Psoas muscle (tissue), 8 donors: ENCODE results near the gene SOX13. TPM values are rescaled to one million over a fixed set of nuclear protein-coding genes. Genes with fewer than 3 reads are reported as not detected.
"Not testable (repeated sequence)": the region's sequence is repeated elsewhere in the genome, so short reads cannot be mapped to it uniquely, and the experiment has no call there.

Source experiments
- ATAC-seq, 4 donors: fragments of 200-7000 bp; cut with Tn5 transposase; one replicate each; pipeline ENCODE4 v1.9.1; 2020; ENCODE audit warnings: moderate library complexity in 3 of 4, mild to moderate bottlenecking in 2 of 4
- DNase-seq, 2 donors: peaks; one replicate each; pipeline ENCODE4 v3.0.0-alpha.2; 2020
- H3K27ac ChIP-seq: fragments of 200-600 bp; one replicate; pipeline ENCODE4 v1.8.0; 2022
- H3K27me3 ChIP-seq, 3 donors: fragments of 200-600 bp in 1 of 3; one replicate each; pipeline versions ENCODE4 v1.6.1 to v1.8.0; 2013 to 2022; ENCODE audit warnings: low read length in 2 of 3, mild to moderate bottlenecking in 2 of 3, moderate library complexity in 1 of 3; ENCODE audit not compliant: insufficient read depth in 3 of 3
- H3K36me3 ChIP-seq, 2 donors: fragments of 200-600 bp in 1 of 2; one replicate each; pipeline versions ENCODE4 v1.6.1 to v1.8.0; 2013 to 2022; ENCODE audit warnings: low read depth in 1 of 2, mild to moderate bottlenecking in 1 of 2, moderate library complexity in 1 of 2; ENCODE audit not compliant: insufficient read depth in 1 of 2
- H3K4me1 ChIP-seq: fragments of 200-600 bp; one replicate; pipeline ENCODE4 v1.8.0; 2022
- H3K4me3 ChIP-seq: fragments of 200-600 bp; one replicate; pipeline ENCODE4 v1.8.0; 2022; ENCODE audit warnings: mild to moderate bottlenecking
- H3K9me3 ChIP-seq: fragments of 200-600 bp; one replicate; pipeline ENCODE4 v1.8.0; 2022
- CTCF ChIP-seq: fragments of 200-600 bp; IDR thresholded peaks from one replicate; pipeline ENCODE4 v1.8.0; 2022; ENCODE audit warnings: antibody characterized with exemption
- WGBS, 3 donors: extraction: QIAGEN DNeasy Blood & Tissue Kit; methylation state at CpG; one replicate each; pipeline versions ENCODE4 v1.1.6 to v1.1.7; 2013; 5-methylcytosine and 5-hydroxymethylcytosine counted together
- intact Hi-C, 2 donors: fragments of 100-400 bp; cut with DNase I; formaldehyde crosslinking; loops; one replicate each; pipeline versions ENCODE4 v1.11.0 to v1.14.2; 2022
- polyA plus RNA-seq, 3 donors: library from polyadenylated mRNA; stranded (reverse); fragments of 200-250 nt; gene quantifications; one replicate each; pipeline ENCODE4 v1.2.3, GENCODE V29; 2013
- total RNA-seq, 4 donors: library from RNA; stranded (reverse); fragmentation: NEBNext Ultra II Directional in 2 of 4; extraction: Animal tissue kit (Norgen Biotek cat#: 25700) in 2 of 4; gene quantifications; one replicate each; pipeline versions ENCODE4 v1.2.1 to v1.2.4, GENCODE V29; 2021 to 2023
- donor health status: healthy with polysubstance abuse.
- donor health status: DM: no; HTN: no; CAD: no; lungs with moderate emphysema.
- donor health status: Bipolar disorder and iron deficiency.
- donor health status: healthy.
- donor health status: DM: yes; HTN: yes; CAD: no.
- donor health status: DM: no; HTN: no; CAD: no.
- donor health status: DM: no; HTN: no; CAD: no.
- donor health status: DM: yes; HTN: yes; CAD: no.

Gene SOX13
- total and polyA plus RNA-seq, 7 donors: 5.2 to 19.6 (median 9.4) TPM

- H3K4me1 ChIP-seq: no peaks in the 10 kb centered on the region
- no peaks in the 10 kb centered on the region for H3K27me3 ChIP-seq
- 55 to 86% (median 75%) methylated on average over 1 of the region's 1 CpG for WGBS, 3 donors
- no peak for DNase-seq
- peak overlapping the region; percentile 9 for H3K27ac ChIP-seq
- H3K9me3 ChIP-seq: no peaks in the 10 kb centered on the region
- H3K36me3 ChIP-seq: no peaks in the 10 kb centered on the region
- no peak overlapping the region for H3K4me3 ChIP-seq
- intact Hi-C loops: no loop called here
- TF ChIP-seq CTCF: no peak
- no peak for ATAC-seq
Observed at GRCh38 chr1:204044448-204044847, 28.5 kb upstream of the SOX13 start.

DNA sequence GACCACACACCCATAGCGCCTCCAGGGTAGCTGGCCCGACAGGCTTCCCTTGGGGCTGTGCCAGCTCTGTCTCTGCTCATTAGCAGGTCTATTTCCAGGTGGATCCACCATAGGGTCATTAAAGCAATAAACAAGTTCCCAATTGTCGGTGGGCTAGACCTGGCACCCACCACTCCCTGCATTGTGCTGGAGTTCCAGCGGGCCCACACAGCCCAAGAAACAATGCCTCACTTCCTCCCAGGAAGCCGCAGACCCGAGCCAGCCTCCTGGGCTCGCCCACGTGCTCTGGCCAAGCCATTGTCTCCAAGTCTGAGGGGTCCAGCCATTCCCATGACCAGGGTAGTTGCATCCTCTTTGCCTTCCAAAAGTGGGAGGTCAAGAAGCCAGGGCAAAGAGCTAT is 27.5 kb upstream of the SOX13 start:
- Histone ChIP-seq H3K27me3 (no peaks in the 10 kb centered on the region), H3K27ac (peak overlapping the region; percentile 9), H3K4me3 (no peak overlapping the region), H3K9me3 (no peaks in the 10 kb centered on the region), H3K36me3 (no peaks in the 10 kb centered on the region), H3K4me1 (no peaks in the 10 kb centered on the region)
- DNase-seq (peak; percentile 39 to 58), ATAC-seq (peak in 3 of 4 donors; percentile 36 to 46 (median 43))
- WGBS, 3 donors: 66 to 76% (median 73%) methylated on average over 8 of the region's 8 CpGs
- TF ChIP-seq CTCF: no peak
- intact Hi-C loops: no loop called here

DNA sequence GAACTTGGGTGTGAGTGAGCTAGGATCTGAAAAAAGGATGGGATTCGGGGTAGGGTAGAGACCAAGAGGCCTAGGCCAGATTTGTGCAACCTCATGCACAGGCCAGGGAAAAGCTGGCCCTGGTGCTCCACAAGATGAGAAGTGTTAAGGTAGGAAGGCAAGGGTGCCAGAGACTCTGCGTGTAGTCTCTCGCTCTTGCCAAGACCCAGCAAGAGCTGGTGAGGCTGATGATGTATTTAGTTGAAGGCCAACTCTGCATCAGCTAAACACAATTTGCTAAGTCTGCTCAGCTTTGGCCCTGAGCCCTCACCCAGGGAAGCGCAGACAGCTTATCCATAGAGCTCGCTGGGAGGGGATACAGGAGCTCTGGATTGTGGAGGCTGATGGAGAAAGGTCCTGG is 26.6 kb upstream of the SOX13 start:
- 87 to 90% (median 89%) methylated on average over 5 of the region's 5 CpGs for WGBS, 3 donors
- no peak for TF ChIP-seq CTCF
- ATAC-seq (no peak), DNase-seq (no peak)
- intact Hi-C loops: no loop called here
- Histone ChIP-seq H3K27ac (no peak overlapping the region), H3K36me3 (no peaks in the 10 kb centered on the region), H3K4me1 (no peaks in the 10 kb centered on the region), H3K9me3 (no peaks in the 10 kb centered on the region), H3K27me3 (no peaks in the 10 kb centered on the region), H3K4me3 (no peak overlapping the region)

DNA sequence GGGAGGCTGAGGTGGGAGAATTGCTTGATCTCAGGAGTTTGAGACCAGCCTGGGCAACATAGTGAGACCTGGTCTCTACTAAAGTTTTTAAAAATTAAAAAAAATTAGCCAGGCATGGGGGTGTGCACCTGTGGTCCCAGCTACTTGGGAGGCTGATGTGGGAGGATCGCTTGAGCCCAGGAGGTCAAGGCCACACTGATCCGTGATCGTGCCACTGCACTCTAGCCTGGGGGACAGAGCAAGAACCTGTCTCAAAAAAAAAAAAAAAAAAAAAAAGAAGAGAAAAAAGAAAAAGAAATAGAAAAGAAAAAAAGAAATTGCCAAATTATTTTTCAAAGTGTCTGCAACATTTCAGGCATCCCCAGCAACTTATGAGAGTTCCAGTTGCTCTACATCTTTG is 24.1 kb upstream of the SOX13 start:
- intact Hi-C loops: not testable (repeated sequence)

GRCh38 chr1:204051258-204051657 is 21.7 kb upstream of the SOX13 start:
- no peaks in the 10 kb centered on the region for H3K27me3 ChIP-seq
- WGBS, 3 donors: 70 to 74% (median 73%) methylated on average over 5 of the region's 5 CpGs

More for the DNA sequence above, 24.1 kb upstream of the SOX13 start:
- not testable (repeated sequence) for H3K36me3 ChIP-seq, ATAC-seq, DNase-seq, H3K4me3 ChIP-seq, H3K27ac ChIP-seq, H3K4me1 ChIP-seq, H3K27me3 ChIP-seq, H3K9me3 ChIP-seq
- 95 to 100% (median 97%) methylated on average over 3 of the region's 3 CpGs for WGBS, 3 donors

More at GRCh38 chr1:204051258-204051657, 21.7 kb upstream of the SOX13 start:
- TF ChIP-seq CTCF: no peak
- intact Hi-C loops: no loop called here
- DNase-seq: no peak
- H3K36me3 ChIP-seq: no peaks in the 10 kb centered on the region
- no peaks in the 10 kb centered on the region for H3K9me3 ChIP-seq
- no peaks in the 10 kb centered on the region for H3K4me1 ChIP-seq
- no peak overlapping the region for H3K4me3 ChIP-seq
- H3K27ac ChIP-seq: no peak overlapping the region
- ATAC-seq: no peak
